GM23248 (cell line): Measurements from ENCODE around the gene S100A9.

Experiments
- EZH2 ChIP-seq: fragments of 200-600 bp; sonication (generic); IDR thresholded peaks from 2 replicates; pipeline ENCODE4 v1.6.1; 2018; ENCODE audit warnings: antibody characterized with exemption, mild to moderate bottlenecking; ENCODE audit not compliant: insufficient read depth, poor library complexity, severe bottlenecking
- EZH2phosphoT487 ChIP-seq: fragments of 200-600 bp; sonication (generic); IDR thresholded peaks from 2 replicates; pipeline ENCODE4 v1.6.1; 2018; ENCODE audit warnings: antibody characterized with exemption, moderate library complexity, mild to moderate bottlenecking, low read depth; ENCODE audit not compliant: insufficient read depth

GRCh38 chr1:153370146-153370545, 12.5 kb downstream of the S100A9 start:
- no peak for TF ChIP-seq EZH2
- no peak for TF ChIP-seq EZH2phosphoT487
